K562 (cell line): ENCODE data around the gene AFAP1.

ENCODE experiments used
- CTCF ChIP-seq, 3 experiments: IDR thresholded peaks in 2 of 3; conservative IDR thresholded peaks in 1 of 3; 2 replicates each; pipeline ENCODE4 v1.5.1; 2011 to 2012; ENCODE audit warnings: low read length in 3 of 3, mild to moderate bottlenecking in 3 of 3, control low read depth in 2 of 3, improper control_type of control experiment in 1 of 3, inconsistent platforms in 1 of 3, low read depth in 1 of 3, mixed read lengths in 1 of 3, moderate library complexity in 1 of 3; ENCODE audit not compliant: insufficient read depth in 2 of 3
- DMBX1 ChIP-seq: fragments of 250-450 bp; sonication (Bioruptor Pico); IDR thresholded peaks from 2 replicates; pipeline ENCODE4 v1.8.0; 2022; ENCODE audit warnings: inconsistent platforms, mild to moderate bottlenecking, moderate library complexity, borderline replicate concordance
- FOXP4 ChIP-seq: sonication (generic); formaldehyde crosslinking; IDR thresholded peaks from 2 replicates; pipeline ENCODE4 v1.8.0; 2022; ENCODE audit warnings: mild to moderate bottlenecking, missing genetic modification reagents, borderline replicate concordance
- TAF1 ChIP-seq: IDR thresholded peaks from 2 replicates; pipeline ENCODE4 v1.6.1; 2011; ENCODE audit warnings: mild to moderate bottlenecking, low read length, moderate library complexity; ENCODE audit not compliant: insufficient read depth, control insufficient read depth, severe bottlenecking; ENCODE audit errors: extremely low read depth

- TF ChIP-seq TAF1 (no peak), FOXP4 (no peak), DMBX1 (CRISPR knock-in tag) (no peak), CTCF (IDR thresholded peaks at IDR 0.05 in 2 of 3, conservative IDR thresholded peaks at IDR 0.05 in 1 of 3; ENCODE audit: insufficient read depth in 2 of 3, low read depth in 1 of 3, low read length in 3 of 3) (no peak)
Measured at GRCh38 chr4:7826176-7826908, 113.3 kb downstream of the AFAP1 start.
